ENCODE measurements around the gene ZMYM4.

DNA sequence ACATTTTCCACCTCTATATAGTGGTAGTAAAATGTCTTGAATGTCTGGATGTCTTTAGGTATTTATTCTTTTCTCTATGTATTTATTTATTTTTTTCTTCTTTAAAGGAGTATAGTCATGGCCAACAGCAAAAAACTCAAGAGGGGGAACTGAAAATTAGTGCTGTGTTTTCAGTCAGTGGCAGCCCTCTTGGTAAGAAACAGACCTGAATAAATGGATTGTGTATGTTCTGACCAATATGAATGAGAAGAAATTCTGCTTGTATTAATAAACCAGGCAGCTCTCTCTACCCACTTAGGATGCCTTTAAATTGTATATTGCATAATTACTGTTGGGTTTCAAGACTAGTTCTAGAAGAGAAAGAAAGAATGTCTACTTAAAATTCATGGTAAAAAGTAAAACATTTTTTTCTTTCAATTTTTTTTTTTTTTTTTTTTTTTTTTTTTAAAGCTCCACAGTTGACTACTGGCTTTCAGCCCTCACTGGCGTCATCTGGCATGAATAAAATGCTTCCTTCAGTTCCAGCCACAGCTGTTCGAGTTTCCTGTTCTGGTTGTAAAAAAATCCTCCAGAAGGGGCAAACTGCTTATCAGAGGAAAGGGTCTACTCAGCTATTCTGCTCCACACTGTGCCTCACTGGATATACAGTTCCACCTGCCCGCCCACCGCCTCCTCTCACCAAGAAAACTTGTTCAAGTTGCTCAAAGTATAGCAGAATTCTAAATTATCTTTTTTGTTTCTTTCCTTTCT lies 101.6 kb downstream of the ZMYM4 start:
- TF ChIP-seq EP300 (IDR thresholded peaks at IDR 0.05; ENCODE audit: borderline replicate concordance) = no peak
- TF ChIP-seq NFIC (IDR thresholded peaks at IDR 0.05) = no peak
- TF ChIP-seq CEBPB (IDR thresholded peaks at IDR 0.05) = no peak
- no peak for TF ChIP-seq CREB1 (IDR thresholded peaks at IDR 0.05; ENCODE audit: low read depth)
- no peak for TF ChIP-seq TAF1 (IDR thresholded peaks at IDR 0.05; ENCODE audit: low read depth)
- no peak for TF ChIP-seq TEAD4 (IDR thresholded peaks at IDR 0.05)
- TF ChIP-seq MAX (IDR thresholded peaks at IDR 0.05) = no peak
- no peak for TF ChIP-seq YY1 (IDR thresholded peaks at IDR 0.05; ENCODE audit: low read depth)

Data from Ishikawa (cell line).